ENCODE results near the gene COG5. TPM values are rescaled to one million over a fixed set of nuclear protein-coding genes. Genes with fewer than 3 reads are reported as not detected.

Gene COG5
- total RNA-seq, 1 experiment from 2014 or later = 43.9 TPM

GRCh38 chr7:107528461-107528860, 35.3 kb downstream of the COG5 start:
- TF ChIP-seq CTCF (IDR thresholded peaks at IDR 0.05; ENCODE audit: insufficient read depth in 1 of 2, low read depth in 1 of 2, low read length in 1 of 2, severe bottlenecking in 1 of 2, unreplicated experiment in 1 of 2) = no peak
- H3K4me3 ChIP-seq (ENCODE audit: low read depth, low read length) = no peak overlapping the region
- POLR2A ChIA-PET = no interaction called here
- no peak for DNase-seq
- no peaks in the 10 kb centered on the region; the same call in 1 of the 2 replicates for H3K4me1 ChIP-seq
- H3K9me3 ChIP-seq = no peaks in the 10 kb centered on the region
- no peaks in the 10 kb centered on the region for H3K36me3 ChIP-seq (ENCODE audit: control insufficient read depth, insufficient read depth, low read length)
- BruUV-seq (replicated peaks) = no TSS peak
- no peak overlapping the region for H3K27ac Mint-ChIP-seq (ENCODE audit: unreplicated experiment)
- H3K4me3 Mint-ChIP-seq (ENCODE audit: unreplicated experiment) = no peak overlapping the region
- intact Hi-C loops (cut with micrococcal nuclease; ENCODE audit: unreplicated experiment) = no loop called here
- no peaks in the 10 kb centered on the region for H3K9me3 Mint-ChIP-seq (ENCODE audit: unreplicated experiment)
- H3K27me3 ChIP-seq (replicated peaks; ENCODE audit: control insufficient read depth, insufficient read depth, low read length) = no peaks in the 10 kb centered on the region
- peaks cover 13% of the 10 kb centered on the region for H3K36me3 Mint-ChIP-seq (ENCODE audit: insufficient read depth, unreplicated experiment)
- CTCF ChIA-PET = no interaction called here
- no peaks in the 10 kb centered on the region for H3K4me1 Mint-ChIP-seq (ENCODE audit: low read depth, unreplicated experiment)
- no peaks in the 10 kb centered on the region for H3K27me3 Mint-ChIP-seq (ENCODE audit: insufficient read depth, unreplicated experiment)

GRCh38 chr7:107527196-107527595, 36.5 kb downstream of the COG5 start:
- CTCF ChIA-PET = no interaction called here
- DNase-seq = no peak
- H3K4me1 ChIP-seq = no peaks in the 10 kb centered on the region; the same call in 1 of the 2 replicates
- H3K4me3 ChIP-seq (ENCODE audit: low read depth, low read length) = no peak overlapping the region
- intact Hi-C loops (cut with micrococcal nuclease; ENCODE audit: unreplicated experiment) = no loop called here
- no peaks in the 10 kb centered on the region for H3K27me3 ChIP-seq (replicated peaks; ENCODE audit: control insufficient read depth, insufficient read depth, low read length)
- H3K4me1 Mint-ChIP-seq (ENCODE audit: low read depth, unreplicated experiment) = no peaks in the 10 kb centered on the region
- H3K9me3 ChIP-seq = no peaks in the 10 kb centered on the region
- no peaks in the 10 kb centered on the region for H3K36me3 ChIP-seq (ENCODE audit: control insufficient read depth, insufficient read depth, low read length)
- no peak overlapping the region for H3K4me3 Mint-ChIP-seq (ENCODE audit: unreplicated experiment)
- no peaks in the 10 kb centered on the region for H3K27me3 Mint-ChIP-seq (ENCODE audit: insufficient read depth, unreplicated experiment)
- H3K36me3 Mint-ChIP-seq (ENCODE audit: insufficient read depth, unreplicated experiment) = peaks cover 13% of the 10 kb centered on the region
- no peak overlapping the region for H3K27ac Mint-ChIP-seq (ENCODE audit: unreplicated experiment)
- H3K9me3 Mint-ChIP-seq (ENCODE audit: unreplicated experiment) = no peaks in the 10 kb centered on the region
- TF ChIP-seq CTCF (IDR thresholded peaks at IDR 0.05; ENCODE audit: insufficient read depth in 1 of 2, low read depth in 1 of 2, low read length in 1 of 2, severe bottlenecking in 1 of 2, unreplicated experiment in 1 of 2) = no peak
- BruUV-seq (replicated peaks) = no TSS peak
- POLR2A ChIA-PET = no interaction called here

GRCh38 chr7:107526672-107527071, 37.0 kb downstream of the COG5 start:
- DNase-seq = no peak
- Mint-ChIP-seq H3K9me3 (ENCODE audit: unreplicated experiment) (no peaks in the 10 kb centered on the region), H3K4me1 (ENCODE audit: low read depth, unreplicated experiment) (no peaks in the 10 kb centered on the region), H3K27me3 (ENCODE audit: insufficient read depth, unreplicated experiment) (no peaks in the 10 kb centered on the region), H3K27ac (ENCODE audit: unreplicated experiment) (no peak overlapping the region), H3K4me3 (ENCODE audit: unreplicated experiment) (no peak overlapping the region), H3K36me3 (ENCODE audit: insufficient read depth, unreplicated experiment) (peaks cover 16% of the 10 kb centered on the region)
- CTCF ChIA-PET = no interaction called here
- intact Hi-C loops (cut with micrococcal nuclease; ENCODE audit: unreplicated experiment) = no loop called here
- Histone ChIP-seq H3K9me3 (no peaks in the 10 kb centered on the region), H3K27me3 (replicated peaks; ENCODE audit: control insufficient read depth, insufficient read depth, low read length) (no peaks in the 10 kb centered on the region), H3K4me3 (ENCODE audit: low read depth, low read length) (no peak overlapping the region), H3K36me3 (ENCODE audit: control insufficient read depth, insufficient read depth, low read length) (no peaks in the 10 kb centered on the region), H3K4me1 (no peaks in the 10 kb centered on the region; the same call in 1 of the 2 replicates)
- BruUV-seq (replicated peaks) = no TSS peak
- POLR2A ChIA-PET = no interaction called here
- TF ChIP-seq CTCF (IDR thresholded peaks at IDR 0.05; ENCODE audit: insufficient read depth in 1 of 2, low read depth in 1 of 2, low read length in 1 of 2, severe bottlenecking in 1 of 2, unreplicated experiment in 1 of 2) = no peak

Measured in Caco-2 (cell line).